ENCODE data around the gene TPH2. TPM values are rescaled to one million over a fixed set of nuclear protein-coding genes. Genes with fewer than 3 reads are reported as not detected.

Gene TPH2
- total RNA-seq: not detected in 2 replicates

GRCh38 chr12:71938728-71939385 lies at the start of gene TPH2:
TPH2 (plus strand) TSS chr12:71938845; CDS start chr12:71938987, 142 bp downstream.

Other genes starting within 250 kb of the TPH2 start
- gene RAB21, start 184.0 kb upstream of the TPH2 start, total RNA-seq: 7.2 and 14.0 TPM in 2 replicates
- 12.7 and 27.8 TPM in 2 replicates for gene TBC1D15, start 99.1 kb upstream of the TPH2 start, total RNA-seq